Spleen (tissue), 7 donors: ENCODE data around the gene MOK.

Experiments used
- POLR2A ChIP-seq, 3 donors: fragments of 450-650 bp; IDR thresholded peaks; one replicate each; pipeline ENCODE4 v1.5.1; 2017; ENCODE audit warnings: antibody characterized with exemption in 3 of 3, mild to moderate bottlenecking in 1 of 3
- POLR2AphosphoS5 ChIP-seq, 3 donors: sonication (generic); formaldehyde crosslinking; IDR thresholded peaks; one replicate each; pipeline ENCODE4 v1.5.1; 2017; ENCODE audit warnings: antibody characterized with exemption in 3 of 3
- TF ChIP-seq, protein P1 (sequence below), 11 experiments: fragments of 200-600 bp in 7 of 11; fragments of 450-650 bp in 4 of 11; sonication (generic) in 4 of 11; IDR thresholded peaks in 8 of 11; conservative IDR thresholded peaks in 3 of 11; 1 replicate in 7 of 11; 2 replicates in 4 of 11; pipeline versions ENCODE4 v1.4.0 to v1.8.0; 2016 to 2021; ENCODE audit warnings: antibody characterized with exemption in 11 of 11, inconsistent platforms in 4 of 11, mild to moderate bottlenecking in 1 of 11
- donor health status: DM: no; HTN: no; CAD: no; lungs with moderate emphysema.
- donor health status: DM: no; HTN: no; CAD: no.
- donor health status: DM: no; HTN: no; CAD: no.

DNA sequence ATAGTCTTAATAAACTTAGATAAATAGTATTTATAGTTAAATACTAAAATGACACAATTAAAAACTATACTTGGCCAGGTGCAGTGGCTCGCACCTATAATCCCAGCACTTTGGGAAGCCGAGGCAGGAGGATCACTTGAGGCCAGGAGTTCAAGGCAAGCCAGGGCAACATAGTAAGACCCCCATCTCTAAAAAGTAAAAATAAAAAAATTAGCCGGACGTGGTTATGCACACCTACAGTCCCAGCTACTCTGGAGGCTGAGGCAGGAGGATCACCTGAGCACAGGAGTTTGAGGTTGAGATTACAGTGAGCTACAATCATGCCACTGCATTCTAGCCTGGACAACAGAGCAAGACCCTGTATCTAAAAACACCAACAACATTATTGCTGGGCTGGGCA is 41.7 kb upstream of the MOK start:
- TF ChIP-seq, protein P1, sequence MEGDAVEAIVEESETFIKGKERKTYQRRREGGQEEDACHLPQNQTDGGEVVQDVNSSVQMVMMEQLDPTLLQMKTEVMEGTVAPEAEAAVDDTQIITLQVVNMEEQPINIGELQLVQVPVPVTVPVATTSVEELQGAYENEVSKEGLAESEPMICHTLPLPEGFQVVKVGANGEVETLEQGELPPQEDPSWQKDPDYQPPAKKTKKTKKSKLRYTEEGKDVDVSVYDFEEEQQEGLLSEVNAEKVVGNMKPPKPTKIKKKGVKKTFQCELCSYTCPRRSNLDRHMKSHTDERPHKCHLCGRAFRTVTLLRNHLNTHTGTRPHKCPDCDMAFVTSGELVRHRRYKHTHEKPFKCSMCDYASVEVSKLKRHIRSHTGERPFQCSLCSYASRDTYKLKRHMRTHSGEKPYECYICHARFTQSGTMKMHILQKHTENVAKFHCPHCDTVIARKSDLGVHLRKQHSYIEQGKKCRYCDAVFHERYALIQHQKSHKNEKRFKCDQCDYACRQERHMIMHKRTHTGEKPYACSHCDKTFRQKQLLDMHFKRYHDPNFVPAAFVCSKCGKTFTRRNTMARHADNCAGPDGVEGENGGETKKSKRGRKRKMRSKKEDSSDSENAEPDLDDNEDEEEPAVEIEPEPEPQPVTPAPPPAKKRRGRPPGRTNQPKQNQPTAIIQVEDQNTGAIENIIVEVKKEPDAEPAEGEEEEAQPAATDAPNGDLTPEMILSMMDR (IDR thresholded peaks at IDR 0.05 in 8 of 11, conservative IDR thresholded peaks at IDR 0.05 in 3 of 11), result no peak
- no peak for TF ChIP-seq POLR2A (IDR thresholded peaks at IDR 0.05)
- TF ChIP-seq POLR2AphosphoS5 (IDR thresholded peaks at IDR 0.05), result no peak
